BLaER1 (cell line): Measurements from ENCODE around the gene TNFRSF4.
A peak's percentile ranks its signal among the peaks of the same experiment; 100 is the strongest.

Experiments used
- H3K27ac ChIP-seq: shearing (Covaris generic); formaldehyde crosslinking; 2 replicates; pipeline ENCODE4 v1.8.1; 2022
- H3K27me3 ChIP-seq: shearing (Covaris generic); formaldehyde crosslinking; 2 replicates; pipeline ENCODE4 v1.8.1; 2022
- H3K36me3 ChIP-seq: shearing (Covaris generic); formaldehyde crosslinking; 2 replicates; pipeline ENCODE4 v1.8.1; 2022
- H3K4me1 ChIP-seq: shearing (Covaris generic); formaldehyde crosslinking; 2 replicates; pipeline ENCODE4 v1.8.1; 2022
- H3K4me2 ChIP-seq: shearing (Covaris generic); formaldehyde crosslinking; 2 replicates; pipeline ENCODE4 v1.8.1; 2022
- H3K4me3 ChIP-seq: shearing (Covaris generic); formaldehyde crosslinking; 2 replicates; pipeline ENCODE4 v1.8.1; 2022
- H3K9ac ChIP-seq: shearing (Covaris generic); formaldehyde crosslinking; 2 replicates; pipeline ENCODE4 v1.8.1; 2022
- H3K9me3 ChIP-seq: shearing (Covaris generic); formaldehyde crosslinking; 2 replicates; pipeline ENCODE4 v1.8.1; 2022
- H4K20me1 ChIP-seq: shearing (Covaris generic); formaldehyde crosslinking; 2 replicates; pipeline ENCODE4 v1.8.1; 2022
- Cebpa-rat ChIP-seq: shearing (Covaris generic); IDR thresholded peaks from 2 replicates; pipeline ENCODE4 v1.8.1; 2022

TNFRSF4 gene

DNA sequence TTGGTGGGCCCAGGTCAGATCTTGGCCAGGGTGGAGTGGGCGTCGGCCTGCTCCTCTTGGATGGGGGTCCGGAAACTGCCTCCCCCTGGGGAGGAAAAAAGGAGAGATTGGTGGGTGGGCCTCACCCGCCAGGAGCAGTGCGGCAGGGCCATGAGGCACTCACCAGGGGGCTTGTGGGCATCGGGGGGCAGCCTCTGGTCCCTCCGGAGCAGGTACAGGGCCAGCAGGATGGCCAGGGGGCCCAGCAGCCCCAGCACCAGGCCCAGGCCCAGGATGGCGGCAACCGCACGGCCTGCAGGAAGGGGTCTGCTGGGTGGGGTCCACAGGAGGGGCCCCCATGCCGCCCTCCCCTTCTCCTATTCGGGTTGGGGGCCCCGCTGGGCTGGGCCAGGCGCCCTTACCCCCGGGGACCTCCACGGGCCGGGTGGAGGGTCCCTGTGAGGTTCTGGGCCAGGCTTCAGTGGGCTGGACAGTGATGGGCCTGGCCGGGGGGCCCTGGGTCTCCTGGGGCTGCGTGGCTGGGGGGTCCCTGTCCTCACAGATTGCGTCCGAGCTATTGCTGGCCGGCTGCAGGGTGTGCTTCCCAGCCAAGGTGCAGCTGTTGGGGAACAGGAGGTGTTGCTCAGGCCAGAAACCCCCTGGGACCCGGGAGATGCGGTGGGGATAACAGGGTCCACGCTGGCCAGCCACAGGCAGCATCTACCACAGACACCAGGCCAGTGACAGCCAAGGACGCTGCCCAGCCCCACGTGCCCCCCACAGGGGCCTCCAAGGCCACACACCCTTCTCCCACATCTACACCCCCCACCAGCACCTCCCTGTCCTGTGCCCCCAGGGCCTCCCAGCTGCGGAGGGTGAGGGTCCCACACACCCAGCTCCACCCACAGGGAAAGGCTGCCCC is 2.2 kb downstream of the TNFRSF4 start:
- no peaks in the 10 kb centered on the region for H3K9me3 ChIP-seq
- no peak overlapping the region for H3K9ac ChIP-seq
- H3K4me1 ChIP-seq: peaks cover 97% of the 10 kb centered on the region
- H3K4me2 ChIP-seq: peak overlapping the region; percentile 99
- H3K36me3 ChIP-seq: peaks cover 19% of the 10 kb centered on the region
- TF ChIP-seq Cebpa-rat: no peak
- peaks cover 50% of the 10 kb centered on the region for H4K20me1 ChIP-seq
- peak overlapping the region; percentile 46 for H3K27ac ChIP-seq
- H3K4me3 ChIP-seq: peak overlapping the region; percentile 14; the same call in 1 of the 2 replicates
- peaks cover 12% of the 10 kb centered on the region for H3K27me3 ChIP-seq

DNA sequence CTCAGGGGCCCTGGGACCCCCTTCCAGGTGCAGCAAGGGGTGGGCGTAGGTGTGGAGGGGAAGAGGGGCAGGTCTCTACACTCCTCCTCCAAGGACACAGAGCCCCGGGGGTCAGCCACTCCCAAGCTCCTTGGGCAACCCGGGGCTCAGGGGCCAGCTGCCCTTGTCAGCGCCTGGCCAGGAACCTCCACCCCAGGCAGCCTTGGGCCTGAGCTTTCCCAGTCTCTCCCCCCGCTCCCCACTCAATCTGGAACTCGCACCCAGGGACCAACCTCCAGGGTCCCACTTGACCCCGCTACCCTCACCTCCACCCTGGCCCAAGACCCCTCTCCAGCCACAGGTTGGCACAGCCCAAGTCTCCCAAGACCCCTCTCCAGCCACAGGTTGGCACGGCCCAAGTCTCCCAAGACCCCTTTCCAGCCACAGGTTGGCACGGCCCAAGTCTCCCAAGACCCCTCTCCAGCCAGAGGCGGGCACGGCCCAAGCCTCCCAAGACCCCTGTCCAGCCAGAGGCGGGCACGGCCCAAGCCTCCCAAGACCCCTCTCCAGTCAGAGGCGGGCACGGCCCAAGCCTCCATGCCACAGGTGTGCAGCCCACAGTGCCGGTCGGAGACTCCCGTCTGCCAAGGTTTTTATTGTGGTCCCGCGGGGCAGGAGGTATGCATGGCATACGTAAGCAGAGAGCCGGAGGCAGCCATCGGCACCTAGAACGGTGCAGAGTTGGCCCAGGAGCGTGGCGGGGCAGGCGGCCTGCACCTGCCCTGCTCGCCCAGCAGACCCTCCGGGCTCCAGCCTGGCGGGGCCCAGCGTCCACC is 3.0 kb downstream of the TNFRSF4 start:
- peak overlapping the region; percentile 99 for H3K4me2 ChIP-seq
- no peaks in the 10 kb centered on the region for H3K9me3 ChIP-seq
- H3K9ac ChIP-seq: no peak overlapping the region
- TF ChIP-seq Cebpa-rat: no peak
- no peak overlapping the region for H3K4me3 ChIP-seq
- H3K36me3 ChIP-seq: peaks cover 10% of the 10 kb centered on the region
- H3K4me1 ChIP-seq: peaks cover 97% of the 10 kb centered on the region
- no peak overlapping the region for H3K27ac ChIP-seq
- H4K20me1 ChIP-seq: peaks cover 45% of the 10 kb centered on the region
- H3K27me3 ChIP-seq: peaks cover 21% of the 10 kb centered on the region

DNA sequence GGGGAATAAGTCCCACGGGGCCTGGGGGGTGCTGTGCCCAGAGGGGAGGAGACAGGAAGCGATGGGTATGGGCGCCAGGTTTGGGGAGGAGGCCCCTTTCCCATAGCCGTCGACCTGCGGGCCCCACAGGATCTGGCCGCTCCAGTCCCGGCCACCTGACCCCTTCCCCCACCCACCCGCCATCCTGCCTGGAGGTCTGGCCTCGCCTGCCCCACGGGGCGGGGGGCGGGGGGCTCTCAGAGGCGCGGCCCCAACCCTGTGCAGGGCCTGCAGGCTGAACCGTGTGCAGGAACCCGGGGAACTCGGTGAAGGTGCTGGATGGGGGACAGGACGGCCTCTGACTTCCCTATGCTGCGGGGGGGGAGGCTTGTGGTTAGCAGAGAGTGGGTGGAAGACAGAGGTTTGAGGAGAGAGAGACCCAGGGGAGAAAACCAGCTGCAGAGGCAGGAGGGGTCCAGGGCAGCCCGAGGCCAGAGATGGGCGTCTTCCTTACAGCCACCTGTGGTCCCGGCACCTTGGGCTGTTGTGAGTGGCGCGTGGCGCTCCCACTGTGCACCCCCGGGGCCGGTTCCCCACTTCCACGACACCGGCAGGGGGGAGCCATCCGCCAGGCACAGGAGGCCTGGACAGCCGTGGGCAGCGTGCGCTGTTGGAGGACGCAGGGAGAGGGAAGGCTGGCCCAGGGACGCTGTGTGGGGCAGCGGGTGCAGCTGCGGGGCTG is 5.1 kb downstream of the TNFRSF4 start:
- Histone ChIP-seq H3K9ac (peak overlapping the region; percentile 53; the same call in 1 of the 2 replicates), H3K4me2 (peak overlapping the region; percentile 99), H3K27ac (peak overlapping the region; percentile 79)

DNA sequence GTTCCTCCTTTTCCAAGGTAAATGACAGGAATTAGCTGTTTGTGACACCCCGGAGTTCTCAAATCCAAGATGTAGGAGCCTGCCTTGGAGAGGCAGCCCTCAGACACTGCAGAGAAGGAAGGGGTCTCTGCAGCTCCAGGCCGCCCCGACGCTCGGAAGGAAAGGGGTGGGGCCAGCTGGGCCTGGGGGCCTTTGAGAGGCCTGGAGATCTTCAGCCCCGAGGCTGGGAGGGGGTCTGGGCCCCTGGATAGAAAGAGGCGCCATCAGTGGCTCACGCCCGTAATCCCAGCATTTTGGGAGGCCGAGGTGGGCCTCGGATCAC is 6.4 kb downstream of the TNFRSF4 start:
- Histone ChIP-seq H3K36me3 (no peaks in the 10 kb centered on the region), H3K9me3 (no peaks in the 10 kb centered on the region), H3K9ac (no peak overlapping the region), H3K4me3 (peak overlapping the region; percentile 62; the same call in 1 of the 2 replicates), H3K27me3 (peaks cover 24% of the 10 kb centered on the region), H3K4me1 (peaks cover 77% of the 10 kb centered on the region), H3K4me2 (peak overlapping the region; percentile 99), H3K27ac (peak overlapping the region; percentile 10; the same call in 1 of the 2 replicates), H4K20me1 (peaks cover 24% of the 10 kb centered on the region)
- TF ChIP-seq Cebpa-rat: no peak

More for the DNA sequence above, 5.1 kb downstream of the TNFRSF4 start:
- H3K9me3 ChIP-seq: no peaks in the 10 kb centered on the region
- TF ChIP-seq Cebpa-rat: no peak
- H4K20me1 ChIP-seq: peaks cover 36% of the 10 kb centered on the region
- peak overlapping the region; percentile 49 for H3K4me3 ChIP-seq
- no peaks in the 10 kb centered on the region for H3K36me3 ChIP-seq
- H3K4me1 ChIP-seq: peaks cover 90% of the 10 kb centered on the region
- peaks cover 30% of the 10 kb centered on the region for H3K27me3 ChIP-seq

DNA sequence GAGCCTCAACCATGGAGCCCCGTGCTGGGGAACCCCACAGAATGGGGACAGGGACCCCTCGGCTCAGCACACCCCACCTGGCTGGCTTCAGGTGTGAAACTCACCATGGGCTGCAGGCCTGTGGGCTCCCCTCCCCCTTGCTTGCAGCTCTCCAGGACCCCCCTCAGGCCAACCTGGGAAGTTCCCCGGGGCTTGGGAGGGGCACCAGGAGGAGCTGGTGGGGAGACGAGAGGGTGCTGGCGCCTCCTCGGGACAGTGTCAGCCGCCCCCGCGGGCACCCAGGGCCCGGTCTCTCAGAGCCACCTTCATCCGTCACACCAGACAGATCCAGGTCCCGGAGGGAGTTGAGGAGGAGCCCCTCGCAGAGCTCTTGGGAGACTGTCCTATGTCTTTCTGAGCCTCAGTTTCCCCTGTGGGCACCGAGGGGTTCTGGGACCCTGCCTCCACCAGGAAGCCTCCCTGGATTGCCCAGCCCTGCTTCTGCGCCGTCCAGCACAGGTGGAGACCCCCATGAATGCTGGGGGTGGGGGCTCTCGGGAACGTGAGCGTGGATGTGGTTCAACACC is 6.9 kb downstream of the TNFRSF4 start:
- Histone ChIP-seq H3K4me2 (peak overlapping the region; percentile 99), H3K4me3 (peak overlapping the region; percentile 62), H3K36me3 (no peaks in the 10 kb centered on the region), H3K9ac (no peak overlapping the region; the same call in 1 of the 2 replicates), H4K20me1 (peaks cover 24% of the 10 kb centered on the region), H3K9me3 (no peaks in the 10 kb centered on the region), H3K27ac (peak overlapping the region; percentile 9; the same call in 1 of the 2 replicates), H3K4me1 (peaks cover 73% of the 10 kb centered on the region), H3K27me3 (peaks cover 24% of the 10 kb centered on the region)
- no peak for TF ChIP-seq Cebpa-rat

DNA sequence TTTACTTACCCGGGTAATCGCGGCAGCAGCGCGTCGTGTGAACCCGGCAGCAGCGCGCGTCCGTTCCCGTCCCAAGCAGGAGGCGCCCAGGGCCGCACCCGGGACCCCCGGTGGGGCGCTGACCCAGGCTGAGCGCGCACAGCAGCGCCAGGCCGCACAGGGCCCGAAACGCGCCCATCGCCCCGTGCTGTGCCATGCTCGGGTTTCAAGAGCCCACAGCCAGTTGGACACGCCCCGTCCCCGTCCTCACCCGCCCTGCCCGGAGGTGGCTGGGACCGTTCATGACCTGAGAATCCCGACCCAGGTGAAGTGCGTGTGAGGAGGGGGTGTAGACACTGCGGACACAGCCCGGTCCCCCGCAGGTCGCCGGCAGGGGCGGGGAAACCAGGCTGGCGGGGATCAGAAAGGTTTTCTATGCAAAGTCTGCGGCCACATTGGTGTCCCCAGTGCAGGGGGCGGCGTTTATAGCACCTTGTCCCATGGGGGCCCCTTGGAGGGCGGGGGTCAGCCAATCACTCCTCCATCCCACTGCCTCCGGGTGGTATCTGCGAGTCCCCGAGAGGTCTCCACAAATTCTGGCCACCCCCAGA is 7.5 kb downstream of the TNFRSF4 start, which contains the start of gene TNFRSF18:
TNFRSF18 (minus strand) TSS at position 217 of the 590 bp plus-strand sequence; CDS start at position 196, 21 bp downstream.
- TF ChIP-seq Cebpa-rat: no peak
- Histone ChIP-seq H4K20me1 (peaks cover 24% of the 10 kb centered on the region), H3K9me3 (no peaks in the 10 kb centered on the region), H3K36me3 (no peaks in the 10 kb centered on the region), H3K4me1 (peaks cover 67% of the 10 kb centered on the region), H3K27me3 (peaks cover 25% of the 10 kb centered on the region), H3K27ac (peak within 1 kb of the TSS; percentile 44), H3K4me3 (peak within 1 kb of the TSS; percentile 62), H3K4me2 (peak within 1 kb of the TSS; percentile 99), H3K9ac (peak within 1 kb of the TSS; percentile 63)

DNA sequence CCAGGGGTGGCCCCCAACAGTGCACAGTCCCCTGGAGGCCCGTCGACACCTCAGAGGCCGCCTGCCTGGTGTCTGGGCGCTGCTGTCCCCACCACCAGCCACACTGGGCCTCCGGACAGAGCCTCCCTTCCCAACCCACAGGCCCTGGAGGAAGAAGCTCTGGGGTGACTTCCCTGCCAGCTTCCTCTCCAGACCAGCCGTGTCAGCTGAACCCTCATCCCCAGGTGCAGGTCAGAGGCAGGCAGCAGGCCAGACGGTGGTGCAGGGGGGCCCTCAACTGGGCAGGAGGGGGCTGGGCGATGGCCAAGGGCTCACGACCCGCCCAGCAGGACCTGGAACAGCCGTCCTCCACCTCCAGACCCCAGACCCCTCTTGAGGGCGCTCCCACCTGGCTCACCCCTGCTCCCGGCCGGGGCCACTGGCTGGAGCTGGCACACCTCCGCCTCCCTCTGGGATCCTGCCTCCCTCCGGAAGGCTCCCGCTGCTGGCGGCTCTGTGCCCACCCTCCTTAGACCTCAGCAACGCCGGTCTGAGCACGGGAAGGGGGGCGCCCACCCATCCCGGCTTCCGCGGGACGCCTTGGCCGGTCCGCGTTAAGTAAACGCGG is 8.1 kb downstream of the TNFRSF4 start:
- TF ChIP-seq Cebpa-rat: no peak
- peaks cover 24% of the 10 kb centered on the region for H4K20me1 ChIP-seq
- H3K27ac ChIP-seq: peak overlapping the region; percentile 44
- no peaks in the 10 kb centered on the region for H3K9me3 ChIP-seq
- H3K4me2 ChIP-seq: peak overlapping the region; percentile 99
- H3K27me3 ChIP-seq: peaks cover 29% of the 10 kb centered on the region
- H3K4me3 ChIP-seq: peak overlapping the region; percentile 62
- peak overlapping the region; percentile 63 for H3K9ac ChIP-seq
- no peaks in the 10 kb centered on the region for H3K36me3 ChIP-seq
- peaks cover 62% of the 10 kb centered on the region for H3K4me1 ChIP-seq

DNA sequence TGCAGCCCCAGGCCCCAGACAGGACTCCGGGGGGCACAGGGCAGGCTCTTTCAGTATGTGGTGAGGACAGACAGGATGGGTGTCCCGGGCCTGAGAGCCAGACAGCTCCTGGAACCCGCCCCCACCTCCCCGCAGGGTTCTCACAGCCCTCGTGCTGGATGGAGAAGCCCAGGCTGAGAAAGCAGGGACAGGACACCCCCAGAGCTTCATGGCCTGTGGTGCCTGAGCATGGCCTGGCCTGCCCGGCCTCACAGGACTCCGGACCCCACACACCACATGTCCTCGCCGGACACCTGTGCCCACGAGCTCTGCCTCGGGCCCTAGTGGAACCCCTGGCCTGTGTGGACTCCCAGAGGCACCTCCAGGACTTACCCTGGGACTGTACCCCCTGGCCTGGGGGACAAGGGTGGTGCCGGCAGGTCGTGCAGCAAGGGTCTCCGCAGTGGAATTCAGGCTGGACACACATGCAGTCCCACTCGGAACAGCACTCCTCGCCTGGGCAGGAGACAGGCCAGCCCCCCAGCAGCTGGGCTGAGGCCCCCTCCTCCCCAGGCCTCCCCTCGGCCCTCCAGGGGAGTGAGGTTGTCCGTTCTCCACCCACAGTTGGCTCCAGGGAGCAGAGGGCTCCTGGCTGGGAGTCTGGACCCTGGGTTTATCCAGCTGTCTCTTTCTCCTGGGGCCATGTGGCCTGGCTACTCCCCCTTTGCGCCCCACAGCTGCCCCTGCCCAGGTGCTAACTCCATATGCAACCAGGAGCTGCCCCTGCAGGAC is 8.8 kb downstream of the TNFRSF4 start:
- no peaks in the 10 kb centered on the region for H3K36me3 ChIP-seq
- H3K4me1 ChIP-seq: peaks cover 62% of the 10 kb centered on the region
- no peaks in the 10 kb centered on the region for H3K9me3 ChIP-seq
- peak overlapping the region; percentile 63; the same call in 1 of the 2 replicates for H3K9ac ChIP-seq
- peaks cover 24% of the 10 kb centered on the region for H4K20me1 ChIP-seq
- TF ChIP-seq Cebpa-rat: no peak
- H3K27ac ChIP-seq: peak overlapping the region; percentile 44; the same call in 1 of the 2 replicates
- H3K4me3 ChIP-seq: peak overlapping the region; percentile 62
- peak overlapping the region; percentile 99 for H3K4me2 ChIP-seq
- peaks cover 35% of the 10 kb centered on the region for H3K27me3 ChIP-seq
